H7 (cell line): ENCODE results near the gene SMNDC1. TPM values are rescaled to one million over a fixed set of nuclear protein-coding genes. Genes with fewer than 3 reads are reported as not detected.
"Not testable (repeated sequence)": the region's sequence is repeated elsewhere in the genome, so short reads cannot be mapped to it uniquely, and the experiment has no call there.

Experiments used
- DNase-seq: peaks from one replicate; pipeline ENCODE4 v3.0.0; 2012
- H3K27me3 ChIP-seq: 2 replicates; pipeline ENCODE4 v1.6.0; 2011; ENCODE audit warnings: mild to moderate bottlenecking, low read length; ENCODE audit not compliant: control insufficient read depth, insufficient read depth
- H3K36me3 ChIP-seq: replicated peaks from 2 replicates; pipeline ENCODE4 v1.5.1; 2011; ENCODE audit warnings: low read length; ENCODE audit not compliant: control insufficient read depth, insufficient read depth
- H3K4me3 ChIP-seq: 2 replicates; pipeline ENCODE4 v1.5.1; 2011; ENCODE audit warnings: low read depth, mild to moderate bottlenecking, control low read depth, low read length, moderate library complexity; ENCODE audit not compliant: insufficient read depth
- total RNA-seq: library from RNA; depleted of rRNA; stranded (reverse); fragments of >200 nt; shearing (Covaris generic); gene quantifications from 2 replicates; pipeline ENCODE4 v1.2.3, GENCODE V29; 2014

Gene SMNDC1
- total RNA-seq, 1 experiment from 2014 or later = 9.1 TPM

GRCh38 chr10:110265573-110266193 is 39.0 kb downstream of the SMNDC1 start:
- H3K4me3 ChIP-seq = no peak overlapping the region
- no peaks in the 10 kb centered on the region for H3K27me3 ChIP-seq
- no peaks in the 10 kb centered on the region for H3K36me3 ChIP-seq
- no peak for DNase-seq

GRCh38 chr10:110263164-110263563 is 41.6 kb downstream of the SMNDC1 start:
- Histone ChIP-seq H3K36me3 (no peaks in the 10 kb centered on the region), H3K27me3 (no peaks in the 10 kb centered on the region), H3K4me3 (no peak overlapping the region)
- no peak for DNase-seq

- Histone ChIP-seq H3K36me3 (no peaks in the 10 kb centered on the region), H3K27me3 (no peaks in the 10 kb centered on the region), H3K4me3 (no peak overlapping the region)
- DNase-seq = no peak
Observed at GRCh38 chr10:110260746-110261477, 43.8 kb downstream of the SMNDC1 start.

GRCh38 chr10:110259317-110259716 is 45.4 kb downstream of the SMNDC1 start:
- Histone ChIP-seq H3K36me3 (no peaks in the 10 kb centered on the region), H3K27me3 (no peaks in the 10 kb centered on the region), H3K4me3 (no peak overlapping the region)
- DNase-seq = no peak

GRCh38 chr10:110258542-110258941 is 46.2 kb downstream of the SMNDC1 start:
- Histone ChIP-seq H3K36me3 (no peaks in the 10 kb centered on the region), H3K4me3 (no peak overlapping the region), H3K27me3 (no peaks in the 10 kb centered on the region)
- no peak for DNase-seq

GRCh38 chr10:110254467-110254866 is 50.3 kb downstream of the SMNDC1 start:
- H3K4me3 ChIP-seq = no peak overlapping the region
- no peak for DNase-seq
- H3K36me3 ChIP-seq = no peaks in the 10 kb centered on the region
- H3K27me3 ChIP-seq = no peaks in the 10 kb centered on the region

- H3K27me3 ChIP-seq = no peaks in the 10 kb centered on the region
- no peaks in the 10 kb centered on the region for H3K36me3 ChIP-seq
- no peak overlapping the region for H3K4me3 ChIP-seq
- no peak for DNase-seq
Observed at GRCh38 chr10:110252151-110252550, 52.6 kb downstream of the SMNDC1 start.

- H3K36me3 ChIP-seq, H3K27me3 ChIP-seq, H3K4me3 ChIP-seq, DNase-seq: not testable (repeated sequence)
Observed at GRCh38 chr10:110251392-110251791, 53.3 kb downstream of the SMNDC1 start.

- H3K4me3 ChIP-seq, H3K27me3 ChIP-seq, DNase-seq, H3K36me3 ChIP-seq: not testable (repeated sequence)
Observed at GRCh38 chr10:110249489-110249888, 55.2 kb downstream of the SMNDC1 start.

- not testable (repeated sequence) for H3K4me3 ChIP-seq, H3K27me3 ChIP-seq, H3K36me3 ChIP-seq, DNase-seq
Observed at GRCh38 chr10:110247833-110248232, 56.9 kb downstream of the SMNDC1 start.

- DNase-seq = no peak
- no peak overlapping the region for H3K4me3 ChIP-seq
- H3K36me3 ChIP-seq = no peaks in the 10 kb centered on the region
- no peaks in the 10 kb centered on the region for H3K27me3 ChIP-seq
Observed at GRCh38 chr10:110244550-110244949, 60.2 kb downstream of the SMNDC1 start.

GRCh38 chr10:110242511-110242910 is 62.2 kb downstream of the SMNDC1 start:
- H3K4me3 ChIP-seq = no peak overlapping the region
- H3K27me3 ChIP-seq = no peaks in the 10 kb centered on the region
- H3K36me3 ChIP-seq = no peaks in the 10 kb centered on the region
- DNase-seq = no peak

- DNase-seq = no peak
- no peaks in the 10 kb centered on the region for H3K36me3 ChIP-seq
- no peaks in the 10 kb centered on the region for H3K27me3 ChIP-seq
- H3K4me3 ChIP-seq = no peak overlapping the region
Observed at GRCh38 chr10:110241841-110242240, 62.9 kb downstream of the SMNDC1 start.

- no peak for DNase-seq
- Histone ChIP-seq H3K4me3 (no peak overlapping the region), H3K36me3 (no peaks in the 10 kb centered on the region), H3K27me3 (no peaks in the 10 kb centered on the region)
Observed at GRCh38 chr10:110241407-110241806, 63.3 kb downstream of the SMNDC1 start.
